ENCODE results near the gene UVSSA. TPM values are rescaled to one million over a fixed set of nuclear protein-coding genes. Genes with fewer than 3 reads are reported as not detected.

UVSSA gene
- 11.6 and 13.3 TPM in 2 replicates for polyA plus RNA-seq
- polyA minus RNA-seq, result 16.4 and 17.8 TPM in 2 replicates

- H3K27me3 ChIP-seq (ENCODE audit: insufficient read depth, low read depth, low read length), result no peaks in the 10 kb centered on the region
Measured at GRCh38 chr4:1346781-1347409, at the start of gene UVSSA. Gene UVSSA, plus strand, starts transcription at chr4:1347208. Its CDS starts 884 bp downstream, at chr4:1348092.

DNA sequence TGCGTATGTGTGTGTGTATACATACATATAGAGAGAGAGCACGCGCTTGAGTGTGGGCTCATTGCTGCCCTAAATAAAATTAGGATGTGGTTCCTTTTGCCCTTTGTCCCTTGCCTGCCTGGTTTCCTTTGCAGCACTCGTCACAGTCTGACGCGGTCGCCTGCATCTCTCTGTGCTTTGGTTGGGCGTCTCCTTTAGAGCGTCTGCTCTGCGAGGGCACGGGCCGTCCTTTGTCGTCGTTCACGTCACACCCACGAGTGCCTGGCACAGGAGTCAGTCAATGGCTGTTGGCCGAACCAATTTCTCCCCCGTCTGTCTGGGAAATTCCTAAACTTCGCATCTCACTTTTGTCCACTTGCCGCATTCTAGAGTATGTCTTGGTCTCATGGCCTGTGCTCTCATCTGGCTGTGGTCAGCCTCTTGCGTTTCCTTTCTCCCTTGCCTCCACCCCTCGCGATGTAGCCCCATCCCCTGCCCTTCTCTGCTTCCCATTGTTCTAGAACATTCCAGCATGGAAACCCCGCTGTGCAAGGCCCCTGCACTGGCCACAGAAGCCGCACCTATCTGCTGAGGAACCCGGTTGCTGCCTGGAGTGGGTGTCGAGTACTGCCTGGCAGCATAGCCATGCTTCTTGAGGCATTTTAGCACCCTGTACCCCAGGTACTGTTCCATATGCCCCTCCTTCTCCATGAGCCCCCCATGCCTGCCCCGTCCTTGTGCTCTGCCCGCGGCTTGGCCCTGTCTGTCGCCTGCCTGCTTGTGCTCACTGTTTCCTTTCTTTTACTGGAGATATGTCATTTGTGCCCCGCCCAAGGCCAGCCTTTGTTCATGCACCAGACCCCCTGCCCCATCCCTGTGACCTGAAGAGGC lies 49.3 kb upstream of the UVSSA start:
- Histone ChIP-seq H3F3A (ENCODE audit: insufficient read depth, low read length, poor library complexity, severe bottlenecking) (no peaks in the 10 kb centered on the region), H3K27ac (ENCODE audit: low read length) (no peak overlapping the region), H3K27me3 (ENCODE audit: insufficient read depth, low read depth, low read length) (no peaks in the 10 kb centered on the region), H3K79me2 (replicated peaks; ENCODE audit: insufficient read depth, low read length) (peaks cover 37% of the 10 kb centered on the region), H4K20me1 (ENCODE audit: insufficient read depth) (no peaks in the 10 kb centered on the region), H3K4me3 (ENCODE audit: low read length) (no peak overlapping the region), H3K36me3 (ENCODE audit: insufficient read depth, low read length) (no peaks in the 10 kb centered on the region), H3K9ac (ENCODE audit: low read length) (no peak overlapping the region), H3K9me2 (ENCODE audit: insufficient read depth, low read length) (no peaks in the 10 kb centered on the region), H3K9me3 (ENCODE audit: low read length) (no peaks in the 10 kb centered on the region), H2AFZ (ENCODE audit: low read depth, low read length) (no peak overlapping the region), H3K4me2 (ENCODE audit: low read length) (no peak overlapping the region)
- TF ChIP-seq EP300 (conservative IDR thresholded peaks at IDR 0.05; ENCODE audit: poor library complexity, severe bottlenecking), result no peak
- TF ChIP-seq TAF1 (IDR thresholded peaks at IDR 0.05; ENCODE audit: low read depth), result no peak
- TF ChIP-seq, protein P1, sequence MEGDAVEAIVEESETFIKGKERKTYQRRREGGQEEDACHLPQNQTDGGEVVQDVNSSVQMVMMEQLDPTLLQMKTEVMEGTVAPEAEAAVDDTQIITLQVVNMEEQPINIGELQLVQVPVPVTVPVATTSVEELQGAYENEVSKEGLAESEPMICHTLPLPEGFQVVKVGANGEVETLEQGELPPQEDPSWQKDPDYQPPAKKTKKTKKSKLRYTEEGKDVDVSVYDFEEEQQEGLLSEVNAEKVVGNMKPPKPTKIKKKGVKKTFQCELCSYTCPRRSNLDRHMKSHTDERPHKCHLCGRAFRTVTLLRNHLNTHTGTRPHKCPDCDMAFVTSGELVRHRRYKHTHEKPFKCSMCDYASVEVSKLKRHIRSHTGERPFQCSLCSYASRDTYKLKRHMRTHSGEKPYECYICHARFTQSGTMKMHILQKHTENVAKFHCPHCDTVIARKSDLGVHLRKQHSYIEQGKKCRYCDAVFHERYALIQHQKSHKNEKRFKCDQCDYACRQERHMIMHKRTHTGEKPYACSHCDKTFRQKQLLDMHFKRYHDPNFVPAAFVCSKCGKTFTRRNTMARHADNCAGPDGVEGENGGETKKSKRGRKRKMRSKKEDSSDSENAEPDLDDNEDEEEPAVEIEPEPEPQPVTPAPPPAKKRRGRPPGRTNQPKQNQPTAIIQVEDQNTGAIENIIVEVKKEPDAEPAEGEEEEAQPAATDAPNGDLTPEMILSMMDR (IDR thresholded peaks at IDR 0.05; ENCODE audit: poor library complexity, severe bottlenecking), result no peak

More at GRCh38 chr4:1346781-1347409, at the start of gene UVSSA:
- no peaks in the 10 kb centered on the region for H3K79me2 ChIP-seq (replicated peaks; ENCODE audit: insufficient read depth, low read length)
- no peaks in the 10 kb centered on the region for H3K9me2 ChIP-seq (ENCODE audit: insufficient read depth, low read length)
- no peaks in the 10 kb centered on the region for H3K9me3 ChIP-seq (ENCODE audit: low read length)
- H3F3A ChIP-seq (ENCODE audit: insufficient read depth, low read length, poor library complexity, severe bottlenecking), result no peaks in the 10 kb centered on the region
- H3K27ac ChIP-seq (ENCODE audit: low read length), result peak within 1 kb of the TSS; percentile 90
- H3K4me3 ChIP-seq (ENCODE audit: low read length), result peak within 1 kb of the TSS; percentile 99
- H3K36me3 ChIP-seq (ENCODE audit: insufficient read depth, low read length), result no peaks in the 10 kb centered on the region
- peak within 1 kb of the TSS; percentile 51 for H2AFZ ChIP-seq (ENCODE audit: low read depth, low read length)
- peak; percentile 32 for TF ChIP-seq EP300 (conservative IDR thresholded peaks at IDR 0.05; ENCODE audit: poor library complexity, severe bottlenecking)
- no peak for TF ChIP-seq TAF1 (IDR thresholded peaks at IDR 0.05; ENCODE audit: low read depth)
- peak; percentile 90 for TF ChIP-seq POLR2AphosphoS5 (IDR thresholded peaks at IDR 0.05)
- no peak for TF ChIP-seq SMC3 (conservative IDR thresholded peaks at IDR 0.05; ENCODE audit: poor library complexity)
- TF ChIP-seq, protein P2, sequence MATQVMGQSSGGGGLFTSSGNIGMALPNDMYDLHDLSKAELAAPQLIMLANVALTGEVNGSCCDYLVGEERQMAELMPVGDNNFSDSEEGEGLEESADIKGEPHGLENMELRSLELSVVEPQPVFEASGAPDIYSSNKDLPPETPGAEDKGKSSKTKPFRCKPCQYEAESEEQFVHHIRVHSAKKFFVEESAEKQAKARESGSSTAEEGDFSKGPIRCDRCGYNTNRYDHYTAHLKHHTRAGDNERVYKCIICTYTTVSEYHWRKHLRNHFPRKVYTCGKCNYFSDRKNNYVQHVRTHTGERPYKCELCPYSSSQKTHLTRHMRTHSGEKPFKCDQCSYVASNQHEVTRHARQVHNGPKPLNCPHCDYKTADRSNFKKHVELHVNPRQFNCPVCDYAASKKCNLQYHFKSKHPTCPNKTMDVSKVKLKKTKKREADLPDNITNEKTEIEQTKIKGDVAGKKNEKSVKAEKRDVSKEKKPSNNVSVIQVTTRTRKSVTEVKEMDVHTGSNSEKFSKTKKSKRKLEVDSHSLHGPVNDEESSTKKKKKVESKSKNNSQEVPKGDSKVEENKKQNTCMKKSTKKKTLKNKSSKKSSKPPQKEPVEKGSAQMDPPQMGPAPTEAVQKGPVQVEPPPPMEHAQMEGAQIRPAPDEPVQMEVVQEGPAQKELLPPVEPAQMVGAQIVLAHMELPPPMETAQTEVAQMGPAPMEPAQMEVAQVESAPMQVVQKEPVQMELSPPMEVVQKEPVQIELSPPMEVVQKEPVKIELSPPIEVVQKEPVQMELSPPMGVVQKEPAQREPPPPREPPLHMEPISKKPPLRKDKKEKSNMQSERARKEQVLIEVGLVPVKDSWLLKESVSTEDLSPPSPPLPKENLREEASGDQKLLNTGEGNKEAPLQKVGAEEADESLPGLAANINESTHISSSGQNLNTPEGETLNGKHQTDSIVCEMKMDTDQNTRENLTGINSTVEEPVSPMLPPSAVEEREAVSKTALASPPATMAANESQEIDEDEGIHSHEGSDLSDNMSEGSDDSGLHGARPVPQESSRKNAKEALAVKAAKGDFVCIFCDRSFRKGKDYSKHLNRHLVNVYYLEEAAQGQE (IDR thresholded peaks at IDR 0.05; ENCODE audit: borderline replicate concordance), result no peak
- no peak for TF ChIP-seq MXI1 (conservative IDR thresholded peaks at IDR 0.05; ENCODE audit: poor library complexity, severe bottlenecking)
- no peak for TF ChIP-seq RAD21 (conservative IDR thresholded peaks at IDR 0.05)
- TF ChIP-seq, protein P1 (IDR thresholded peaks at IDR 0.05; ENCODE audit: poor library complexity, severe bottlenecking), result peak; percentile 16
- TF ChIP-seq EZH2 (IDR thresholded peaks at IDR 0.05; ENCODE audit: borderline replicate concordance, insufficient read depth, low read length, poor library complexity, severe bottlenecking), result no peak
- no peaks in the 10 kb centered on the region for H4K20me1 ChIP-seq (ENCODE audit: insufficient read depth)
- peak within 1 kb of the TSS; percentile 69 for H3K4me2 ChIP-seq (ENCODE audit: low read length)
- peak within 1 kb of the TSS; percentile 94 for H3K9ac ChIP-seq (ENCODE audit: low read length)

Measured in neural cell (in vitro differentiated cells).